ENCODE measurements around the gene C2orf68.
"Not testable (repeated sequence)": the region's sequence is repeated elsewhere in the genome, so short reads cannot be mapped to it uniquely, and the experiment has no call there.

Gene C2orf68, protein sequence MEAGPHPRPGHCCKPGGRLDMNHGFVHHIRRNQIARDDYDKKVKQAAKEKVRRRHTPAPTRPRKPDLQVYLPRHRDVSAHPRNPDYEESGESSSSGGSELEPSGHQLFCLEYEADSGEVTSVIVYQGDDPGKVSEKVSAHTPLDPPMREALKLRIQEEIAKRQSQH

DNA sequence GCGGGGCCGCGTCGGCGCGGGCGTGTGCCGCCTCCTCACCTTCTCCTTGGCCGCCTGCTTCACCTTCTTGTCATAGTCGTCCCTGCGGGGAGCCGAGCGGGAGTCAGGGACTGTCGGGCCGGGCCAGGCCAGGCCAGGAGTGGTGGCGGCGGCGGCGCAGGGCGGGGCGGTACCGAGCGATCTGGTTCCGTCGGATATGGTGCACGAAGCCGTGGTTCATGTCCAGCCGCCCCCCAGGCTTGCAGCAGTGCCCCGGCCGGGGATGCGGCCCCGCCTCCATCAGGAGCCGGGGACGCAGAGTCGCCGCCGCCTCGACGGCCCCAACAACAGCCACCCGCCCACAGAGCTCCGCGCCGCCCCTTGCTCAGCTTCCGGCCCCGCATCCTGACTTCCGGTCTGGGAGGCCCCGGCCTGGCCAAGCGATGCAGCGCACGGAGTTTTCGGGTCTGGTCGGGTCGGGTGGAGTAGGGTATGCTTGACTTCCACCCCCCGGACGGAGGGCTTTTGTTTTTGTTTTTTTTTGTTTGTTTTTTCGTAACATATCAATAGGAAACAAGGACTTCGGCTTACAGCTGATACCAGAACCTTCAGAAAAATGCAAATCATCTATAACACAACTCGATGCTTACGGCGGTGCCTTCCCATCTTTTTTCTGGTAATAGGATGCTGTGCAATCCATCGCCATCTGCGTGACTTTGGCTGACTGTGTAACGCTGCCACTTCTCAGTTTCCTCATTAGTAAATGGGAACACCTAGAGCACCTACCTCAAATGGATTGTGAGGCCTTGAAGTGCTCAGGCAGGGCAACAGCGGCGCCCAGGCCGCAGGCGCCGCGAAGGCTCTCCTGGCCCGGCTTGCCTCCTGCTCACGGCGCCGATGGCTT, at the start of gene C2orf68:
C2orf68 (minus strand) TSS at position 362 of the 883 bp plus-strand sequence; CDS start at position 280, 82 bp downstream.
- Histone ChIP-seq H3K79me2 (ENCODE audit: insufficient read depth, low read length) (peaks cover 45% of the 10 kb centered on the region), H3K27ac (ENCODE audit: low read length) (peak within 1 kb of the TSS; percentile 96), H3K4me3 (ENCODE audit: low read depth in 1 of 2, low read length in 2 of 2) (peak within 1 kb of the TSS; percentile 66 to 91), H3K27me3 (ENCODE audit: insufficient read depth, low read length, poor library complexity) (no peaks in the 10 kb centered on the region), H3K9ac (ENCODE audit: low read depth, low read length) (peak within 1 kb of the TSS; percentile 79), H3K9me3 (ENCODE audit: insufficient read depth, low read length, severe bottlenecking) (no peaks in the 10 kb centered on the region), H3K4me1 (ENCODE audit: insufficient read depth, low read length) (peaks cover 35% of the 10 kb centered on the region), H2AFZ (ENCODE audit: low read depth, low read length) (peak within 1 kb of the TSS; percentile 98), H3K4me2 (ENCODE audit: insufficient read depth, low read length) (peak within 1 kb of the TSS; percentile 87), H4K20me1 (ENCODE audit: insufficient read depth, low read length) (peaks cover 12% of the 10 kb centered on the region), H3K36me3 (ENCODE audit: insufficient read depth, low read length) (peaks cover 34% of the 10 kb centered on the region)
- TF ChIP-seq, protein P1, sequence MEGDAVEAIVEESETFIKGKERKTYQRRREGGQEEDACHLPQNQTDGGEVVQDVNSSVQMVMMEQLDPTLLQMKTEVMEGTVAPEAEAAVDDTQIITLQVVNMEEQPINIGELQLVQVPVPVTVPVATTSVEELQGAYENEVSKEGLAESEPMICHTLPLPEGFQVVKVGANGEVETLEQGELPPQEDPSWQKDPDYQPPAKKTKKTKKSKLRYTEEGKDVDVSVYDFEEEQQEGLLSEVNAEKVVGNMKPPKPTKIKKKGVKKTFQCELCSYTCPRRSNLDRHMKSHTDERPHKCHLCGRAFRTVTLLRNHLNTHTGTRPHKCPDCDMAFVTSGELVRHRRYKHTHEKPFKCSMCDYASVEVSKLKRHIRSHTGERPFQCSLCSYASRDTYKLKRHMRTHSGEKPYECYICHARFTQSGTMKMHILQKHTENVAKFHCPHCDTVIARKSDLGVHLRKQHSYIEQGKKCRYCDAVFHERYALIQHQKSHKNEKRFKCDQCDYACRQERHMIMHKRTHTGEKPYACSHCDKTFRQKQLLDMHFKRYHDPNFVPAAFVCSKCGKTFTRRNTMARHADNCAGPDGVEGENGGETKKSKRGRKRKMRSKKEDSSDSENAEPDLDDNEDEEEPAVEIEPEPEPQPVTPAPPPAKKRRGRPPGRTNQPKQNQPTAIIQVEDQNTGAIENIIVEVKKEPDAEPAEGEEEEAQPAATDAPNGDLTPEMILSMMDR (IDR thresholded peaks at IDR 0.05; ENCODE audit: borderline replicate concordance, extremely low read depth, low read length, poor library complexity, severe bottlenecking): no peak
- no peak for TF ChIP-seq EZH2 (IDR thresholded peaks at IDR 0.05; ENCODE audit: borderline replicate concordance, low read depth, low read length, severe bottlenecking)
- DNase-seq (peak; percentile 88), ATAC-seq (ENCODE audit: insufficient read depth, low read depth) (peak; percentile 78)

DNA sequence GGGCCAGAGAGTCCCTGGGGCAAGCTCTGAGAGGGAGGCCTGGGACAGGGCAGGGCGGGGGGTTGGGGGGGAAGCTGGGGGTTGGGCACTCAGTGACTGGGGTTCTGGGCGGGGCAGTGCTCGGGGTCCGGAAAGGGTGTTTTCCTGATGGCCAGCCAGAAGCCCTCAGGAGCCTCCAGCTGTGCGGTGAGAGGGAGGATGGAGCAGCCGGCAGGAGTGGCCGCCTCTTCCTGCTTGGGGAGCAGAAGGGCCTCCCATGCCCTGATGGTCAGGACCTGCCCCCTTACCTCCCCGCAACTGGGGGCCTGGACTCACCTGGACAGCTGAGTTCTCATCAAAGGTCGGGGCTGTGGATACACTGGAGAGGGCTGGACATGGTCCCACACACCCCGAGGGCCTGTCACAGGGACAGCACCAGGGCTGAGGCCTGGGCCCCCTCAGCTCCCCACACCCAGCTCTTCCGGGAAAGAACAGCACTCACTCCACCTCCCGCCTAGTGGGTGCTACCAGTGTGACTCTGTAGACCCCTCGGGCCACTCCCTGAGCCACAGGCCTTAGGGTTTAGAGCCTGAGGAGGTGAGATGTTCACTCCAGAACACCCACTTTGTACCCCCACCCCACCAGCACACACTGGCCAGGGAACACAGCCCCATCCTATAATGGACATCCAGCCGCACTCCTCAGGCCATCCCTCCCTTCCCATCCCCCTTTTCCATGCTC, 49.4 kb upstream of the C2orf68 start:
- Histone ChIP-seq H3K27me3 (ENCODE audit: insufficient read depth, low read length, poor library complexity) (no peaks in the 10 kb centered on the region), H3K9ac (ENCODE audit: low read depth, low read length) (no peak overlapping the region), H3K4me2 (ENCODE audit: insufficient read depth, low read length) (no peak overlapping the region), H3K4me1 (ENCODE audit: insufficient read depth, low read length) (no peaks in the 10 kb centered on the region), H4K20me1 (ENCODE audit: insufficient read depth, low read length) (0 out of 2 replicates have a peak, but pooled peaks cover 3% of the 10 kb centered on the region), H3K4me3 (ENCODE audit: low read depth in 1 of 2, low read length in 2 of 2) (no peak overlapping the region), H3K36me3 (ENCODE audit: insufficient read depth, low read length) (peaks cover 13% of the 10 kb centered on the region; the same call in 1 of the 2 replicates), H2AFZ (ENCODE audit: low read depth, low read length) (no peak overlapping the region), H3K27ac (ENCODE audit: low read length) (no peak overlapping the region), H3K9me3 (ENCODE audit: insufficient read depth, low read length, severe bottlenecking) (no peaks in the 10 kb centered on the region), H3K79me2 (ENCODE audit: insufficient read depth, low read length) (no peaks in the 10 kb centered on the region)
- no peak for ATAC-seq (ENCODE audit: insufficient read depth, low read depth)
- no peak for TF ChIP-seq EZH2 (IDR thresholded peaks at IDR 0.05; ENCODE audit: borderline replicate concordance, low read depth, low read length, severe bottlenecking)
- TF ChIP-seq, protein P1 (IDR thresholded peaks at IDR 0.05; ENCODE audit: borderline replicate concordance, extremely low read depth, low read length, poor library complexity, severe bottlenecking): no peak
- DNase-seq: no peak

DNA sequence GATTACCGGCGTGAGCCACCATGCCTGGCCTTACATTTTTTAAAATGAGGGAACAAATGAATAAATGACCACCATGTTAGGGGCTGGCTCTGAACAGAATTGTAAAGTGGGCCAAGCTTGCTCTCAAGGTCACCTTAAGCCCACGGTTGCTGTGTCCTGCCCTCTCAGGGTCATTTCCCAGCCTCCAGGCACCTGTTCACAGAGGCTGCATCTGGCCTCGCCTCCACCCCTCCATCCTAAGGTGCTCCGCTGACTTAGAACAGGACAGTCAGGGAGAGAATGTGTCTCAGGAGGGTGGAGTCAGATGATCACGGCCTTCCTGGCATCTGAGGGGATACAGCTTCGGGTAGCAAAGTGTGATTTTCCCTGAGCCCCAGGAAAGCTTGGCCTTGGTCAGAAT, 48.9 kb upstream of the C2orf68 start:
- no peak overlapping the region for H3K4me3 ChIP-seq (ENCODE audit: low read depth in 1 of 2, low read length in 2 of 2)
- H3K9me3 ChIP-seq (ENCODE audit: insufficient read depth, low read length, severe bottlenecking): no peaks in the 10 kb centered on the region
- no peaks in the 10 kb centered on the region for H3K27me3 ChIP-seq (ENCODE audit: insufficient read depth, low read length, poor library complexity)
- H3K27ac ChIP-seq (ENCODE audit: low read length): no peak overlapping the region
- ATAC-seq (ENCODE audit: insufficient read depth, low read depth) (no peak), DNase-seq (no peak)
- no peak overlapping the region for H3K4me2 ChIP-seq (ENCODE audit: insufficient read depth, low read length)
- H3K79me2 ChIP-seq (ENCODE audit: insufficient read depth, low read length): no peaks in the 10 kb centered on the region
- peaks cover 19% of the 10 kb centered on the region; the same call in 1 of the 2 replicates for H3K36me3 ChIP-seq (ENCODE audit: insufficient read depth, low read length)
- H3K9ac ChIP-seq (ENCODE audit: low read depth, low read length): no peak overlapping the region
- 0 out of 2 replicates have a peak, but pooled peaks cover 3% of the 10 kb centered on the region for H4K20me1 ChIP-seq (ENCODE audit: insufficient read depth, low read length)
- no peaks in the 10 kb centered on the region for H3K4me1 ChIP-seq (ENCODE audit: insufficient read depth, low read length)
- TF ChIP-seq EZH2 (IDR thresholded peaks at IDR 0.05; ENCODE audit: borderline replicate concordance, low read depth, low read length, severe bottlenecking): no peak
- TF ChIP-seq, protein P1 (IDR thresholded peaks at IDR 0.05; ENCODE audit: borderline replicate concordance, extremely low read depth, low read length, poor library complexity, severe bottlenecking): no peak
- H2AFZ ChIP-seq (ENCODE audit: low read depth, low read length): no peak overlapping the region

DNA sequence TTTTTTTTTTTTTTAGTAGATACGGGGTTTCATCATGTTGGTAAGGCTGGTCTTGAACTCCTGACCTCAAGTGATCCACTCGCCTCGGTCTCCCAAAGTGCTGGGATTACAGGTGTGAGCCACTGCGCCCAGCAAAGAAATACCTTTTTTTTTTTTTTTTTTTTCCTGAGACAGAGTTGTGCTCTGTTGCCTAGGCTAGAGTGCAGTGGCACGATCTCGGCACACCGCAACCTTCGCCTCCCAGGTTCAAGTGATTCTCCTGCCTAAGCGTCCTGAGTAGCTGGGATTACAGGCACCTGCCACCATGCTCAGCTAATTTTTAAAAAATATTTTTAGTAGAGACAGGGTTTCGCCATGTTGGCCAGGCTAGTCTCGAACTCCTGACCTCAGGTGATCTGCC, 48.4 kb upstream of the C2orf68 start:
- DNase-seq; H3K4me1 ChIP-seq (ENCODE audit: insufficient read depth, low read length); H3K4me2 ChIP-seq (ENCODE audit: insufficient read depth, low read length); H3K9ac ChIP-seq (ENCODE audit: low read depth, low read length); H2AFZ ChIP-seq (ENCODE audit: low read depth, low read length); H4K20me1 ChIP-seq (ENCODE audit: insufficient read depth, low read length); H3K79me2 ChIP-seq (ENCODE audit: insufficient read depth, low read length); H3K9me3 ChIP-seq (ENCODE audit: insufficient read depth, low read length, severe bottlenecking); H3K4me3 ChIP-seq (ENCODE audit: low read depth in 1 of 2, low read length in 2 of 2); ATAC-seq (ENCODE audit: insufficient read depth, low read depth); H3K27me3 ChIP-seq (ENCODE audit: insufficient read depth, low read length, poor library complexity); H3K27ac ChIP-seq (ENCODE audit: low read length): not testable (repeated sequence)
- peaks cover 19% of the 10 kb centered on the region; the same call in 1 of the 2 replicates for H3K36me3 ChIP-seq (ENCODE audit: insufficient read depth, low read length)

Data from DND-41 (cell line).